ENCODE results near the gene ZNF490. TPM values are rescaled to one million over a fixed set of nuclear protein-coding genes. Genes with fewer than 3 reads are reported as not detected.
"Not testable (repeated sequence)": the region's sequence is repeated elsewhere in the genome, so short reads cannot be mapped to it uniquely, and the experiment has no call there.

Gene ZNF490
- total RNA-seq: 1 to 10 TPM; 6.9 to 7.0 TPM

DNA sequence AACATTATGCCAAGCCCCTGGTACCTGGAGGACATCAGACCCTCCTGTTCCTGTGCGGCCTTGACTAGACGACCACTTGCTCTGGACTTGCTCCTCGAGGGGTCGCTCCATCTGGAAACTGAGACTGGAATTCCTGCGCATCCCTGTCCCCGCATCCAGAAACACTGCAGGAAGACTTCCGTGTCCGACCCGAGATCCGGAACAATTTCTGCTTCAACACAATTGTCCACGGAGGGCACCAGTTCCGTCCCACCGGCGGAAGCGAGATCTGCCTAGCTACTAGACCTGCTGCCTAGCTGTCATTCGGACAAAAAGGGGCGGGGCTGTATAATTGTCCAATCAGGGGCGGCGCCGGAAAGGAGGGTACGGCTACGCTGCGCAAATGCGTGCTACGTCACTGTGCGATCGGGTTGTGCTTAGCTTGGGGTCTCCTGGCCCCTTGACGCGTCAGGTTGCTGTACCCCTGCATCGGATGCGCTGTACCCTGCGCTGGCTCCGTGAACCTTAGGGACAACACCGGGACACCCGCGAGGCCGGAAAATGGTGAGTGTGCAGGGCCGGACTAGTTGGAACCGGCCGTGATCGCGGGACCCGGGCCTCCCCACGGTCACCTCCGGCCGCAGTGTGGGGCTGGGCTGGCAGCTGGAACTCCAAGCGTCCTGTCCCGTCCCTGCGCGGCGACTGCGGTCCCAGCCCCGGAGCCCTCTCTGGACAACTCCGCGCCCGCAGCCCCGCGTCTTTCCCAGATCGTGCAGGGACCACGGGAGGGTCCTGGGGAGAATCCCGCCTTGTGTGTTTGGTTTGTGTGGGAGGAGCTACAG lies at the start of gene ZNF490, which contains the start of gene ZNF791:
TSS of gene ZNF490 (minus strand) at position 274 of the 821 bp plus-strand sequence. CDS start at position 141, 133 bp downstream.
TSS of gene ZNF791 (plus strand) at position 381 of the 821 bp plus-strand sequence. CDS start at position 541, 160 bp downstream.
- peak within 1 kb of the TSS; percentile 100 for H3K4me3 Mint-ChIP-seq
- POLR2A ChIA-PET: interaction anchor here (0.6 to 1.3 kb wide), 6 partner anchors 19 to 115 kb away, joined by 3 read pairs; partner anchors contain the start of genes MAN2B1 and WDR83
- peak; percentile 98 for DNase-seq
- H3K27ac Mint-ChIP-seq: peak within 1 kb of the TSS; percentile 99
- intact Hi-C loops (cut with micrococcal nuclease): loop anchor here (1.0 to 5.0 kb wide), 6 partner anchors 58 to 327 kb away; partner anchors contain the start of genes CALR, DHPS, JUNB and ZNF564
- no peaks in the 10 kb centered on the region for H3K27me3 Mint-ChIP-seq
- CTCF ChIA-PET: interaction anchor here (0.5 to 1.5 kb wide), 4 partner anchors 29 to 367 kb away, joined by 3 to 9 read pairs (median 4); no protein-coding TSS in a partner anchor
- H3K36me3 Mint-ChIP-seq: peaks cover 16% of the 10 kb centered on the region
- H3K9me3 Mint-ChIP-seq: no peaks in the 10 kb centered on the region
- H3K4me1 Mint-ChIP-seq (ENCODE audit: low read depth): peaks cover 26% of the 10 kb centered on the region

DNA sequence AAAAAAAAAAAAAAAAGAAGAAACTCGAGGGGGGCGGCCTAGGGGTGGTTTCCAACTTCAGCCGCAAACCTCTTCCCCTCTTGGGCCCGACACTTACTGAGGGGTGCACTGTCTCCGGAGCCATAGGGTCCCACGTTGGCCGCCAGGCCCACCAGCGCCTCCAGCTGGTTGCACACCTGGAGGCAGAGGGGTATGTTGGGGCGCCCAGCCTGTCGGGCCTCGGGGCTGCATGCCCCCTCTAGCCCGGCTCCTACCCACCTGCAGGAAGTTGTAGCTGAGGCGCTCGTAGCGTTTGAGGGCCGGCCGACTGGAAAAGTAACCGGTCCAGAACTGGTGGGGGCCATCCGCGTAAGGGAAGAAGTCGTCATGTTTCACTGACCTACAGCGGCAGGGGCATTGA lies 47.4 kb upstream of the ZNF490 start:
- no peak for DNase-seq
- Mint-ChIP-seq H3K36me3 (peaks cover 45% of the 10 kb centered on the region), H3K4me3 (no peak overlapping the region), H3K27me3 (no peaks in the 10 kb centered on the region), H3K4me1 (ENCODE audit: low read depth) (no peaks in the 10 kb centered on the region), H3K27ac (no peak overlapping the region), H3K9me3 (no peaks in the 10 kb centered on the region)
- intact Hi-C loops (cut with micrococcal nuclease): no loop called here
- ChIA-PET POLR2A (no interaction called here), CTCF (interaction anchor here (0.5 to 1.3 kb wide), 3 partner anchors 14 to 20 kb away, joined by 3 to 4 read pairs (median 3); no protein-coding TSS in a partner anchor)

DNA sequence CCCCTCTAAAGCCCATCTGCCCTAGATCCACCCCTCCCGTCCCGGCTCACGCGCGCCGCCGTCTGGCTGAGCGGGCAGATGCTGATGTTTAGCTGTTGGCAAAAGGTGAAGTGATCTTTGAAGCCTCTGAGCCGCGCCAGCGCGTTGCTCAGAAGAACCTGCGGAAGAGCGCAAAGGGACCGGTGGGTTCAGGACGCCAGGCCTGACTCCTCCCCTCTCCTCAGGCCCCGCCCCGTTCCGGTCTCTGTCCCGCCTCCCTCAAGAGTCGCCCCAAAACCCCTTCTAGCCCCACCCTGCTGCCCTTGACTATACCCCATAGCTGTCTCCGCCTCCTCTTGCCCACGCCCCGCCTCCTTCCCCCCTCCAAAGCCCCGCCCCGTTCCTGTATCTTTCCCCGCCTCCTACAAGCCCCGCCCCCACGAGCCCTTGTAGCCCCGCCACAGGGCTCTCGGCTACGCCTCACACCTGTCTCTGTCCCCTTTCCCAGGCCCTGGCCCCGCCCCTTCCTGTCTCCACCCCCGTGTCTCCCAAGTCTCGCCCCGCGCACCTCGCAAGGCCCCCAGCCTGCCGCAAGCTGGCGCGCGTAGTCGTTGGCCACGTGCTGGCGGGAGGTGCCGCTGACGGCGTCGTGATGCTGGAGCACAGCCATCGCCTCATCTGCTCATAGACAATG lies 46.4 kb upstream of the ZNF490 start:
- Mint-ChIP-seq H3K4me1 (ENCODE audit: low read depth) (no peaks in the 10 kb centered on the region), H3K27me3 (no peaks in the 10 kb centered on the region), H3K4me3 (no peak overlapping the region), H3K27ac (no peak overlapping the region), H3K9me3 (no peaks in the 10 kb centered on the region), H3K36me3 (peaks cover 44% of the 10 kb centered on the region)
- intact Hi-C loops (cut with micrococcal nuclease): no loop called here
- POLR2A ChIA-PET: no interaction called here
- CTCF ChIA-PET: interaction anchor here (1.3 kb wide), 1 partner anchor 15 kb away, joined by 4 read pairs; no protein-coding TSS in a partner anchor
- peak; percentile 46 for DNase-seq

GRCh38 chr19:12655546-12655945 lies 44.9 kb upstream of the ZNF490 start:
- Mint-ChIP-seq H3K4me1 (ENCODE audit: low read depth) (no peaks in the 10 kb centered on the region), H3K27me3 (no peaks in the 10 kb centered on the region), H3K9me3 (no peaks in the 10 kb centered on the region), H3K27ac (no peak overlapping the region), H3K4me3 (no peak overlapping the region), H3K36me3 (peaks cover 43% of the 10 kb centered on the region)
- CTCF ChIA-PET: interaction anchor here (0.6 kb wide), 1 partner anchor 15 kb away, joined by 3 read pairs; no protein-coding TSS in a partner anchor
- POLR2A ChIA-PET: no interaction called here
- no peak for DNase-seq
- intact Hi-C loops (cut with micrococcal nuclease): no loop called here

DNA sequence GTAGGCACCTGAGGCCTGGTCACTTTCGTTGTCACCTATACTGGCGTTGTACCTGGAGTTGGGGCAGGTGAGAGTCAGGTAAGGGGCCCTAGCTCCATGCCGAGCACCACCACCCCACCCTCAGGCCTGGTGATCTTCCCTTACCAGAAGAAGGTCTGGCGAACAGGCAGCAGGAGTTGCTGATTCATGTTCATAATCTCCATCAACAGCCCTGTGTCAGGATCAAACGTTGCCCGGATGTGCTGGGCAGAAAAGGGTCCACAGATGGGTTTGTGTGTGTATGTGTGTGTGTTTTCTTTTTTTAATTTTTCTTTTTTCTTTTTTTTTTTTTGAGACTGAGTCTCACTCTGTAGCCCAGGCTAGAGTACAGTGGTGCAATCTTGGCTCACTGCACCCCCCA lies 41.6 kb upstream of the ZNF490 start:
- H3K4me1 Mint-ChIP-seq (ENCODE audit: low read depth): no peaks in the 10 kb centered on the region
- H3K27ac Mint-ChIP-seq: no peak overlapping the region
- peaks cover 32% of the 10 kb centered on the region for H3K36me3 Mint-ChIP-seq
- H3K4me3 Mint-ChIP-seq: no peak overlapping the region
- H3K27me3 Mint-ChIP-seq: no peaks in the 10 kb centered on the region
- no peak for DNase-seq
- intact Hi-C loops (cut with micrococcal nuclease): no loop called here
- POLR2A ChIA-PET: no interaction called here
- CTCF ChIA-PET: no interaction called here
- H3K9me3 Mint-ChIP-seq: no peaks in the 10 kb centered on the region

- Mint-ChIP-seq H3K9me3 (no peaks in the 10 kb centered on the region), H3K4me1 (ENCODE audit: low read depth) (no peaks in the 10 kb centered on the region), H3K36me3 (peaks cover 26% of the 10 kb centered on the region), H3K27ac (no peak overlapping the region), H3K27me3 (no peaks in the 10 kb centered on the region), H3K4me3 (no peak overlapping the region)
- ChIA-PET POLR2A (no interaction called here), CTCF (no interaction called here)
- intact Hi-C loops (cut with micrococcal nuclease): no loop called here
- DNase-seq: no peak
These were observed 39.3 kb upstream of the ZNF490 start for GRCh38 chr19:12649941-12650340.

- Mint-ChIP-seq H3K27me3 (no peaks in the 10 kb centered on the region), H3K4me1 (ENCODE audit: low read depth) (no peaks in the 10 kb centered on the region), H3K36me3 (peaks cover 28% of the 10 kb centered on the region), H3K4me3 (no peak overlapping the region), H3K27ac (no peak overlapping the region), H3K9me3 (no peaks in the 10 kb centered on the region)
- intact Hi-C loops (cut with micrococcal nuclease): no loop called here
- ChIA-PET CTCF (no interaction called here), POLR2A (no interaction called here)
- DNase-seq: no peak
These were observed 37.5 kb upstream of the ZNF490 start for GRCh38 chr19:12648088-12648487.

GRCh38 chr19:12647490-12648071 lies 37.0 kb upstream of the ZNF490 start:
- ChIA-PET CTCF (no interaction called here), POLR2A (no interaction called here)
- Mint-ChIP-seq H3K36me3 (peaks cover 28% of the 10 kb centered on the region), H3K27me3 (no peaks in the 10 kb centered on the region), H3K4me1 (ENCODE audit: low read depth) (no peaks in the 10 kb centered on the region), H3K27ac (no peak overlapping the region), H3K4me3 (no peak overlapping the region), H3K9me3 (no peaks in the 10 kb centered on the region)
- peak; percentile 51 for DNase-seq
- intact Hi-C loops (cut with micrococcal nuclease): no loop called here

GRCh38 chr19:12647047-12647446 lies 36.4 kb upstream of the ZNF490 start:
- DNase-seq: no peak
- intact Hi-C loops (cut with micrococcal nuclease): no loop called here
- POLR2A ChIA-PET: no interaction called here
- no peak overlapping the region for H3K4me3 Mint-ChIP-seq
- H3K4me1 Mint-ChIP-seq (ENCODE audit: low read depth): no peaks in the 10 kb centered on the region
- H3K27me3 Mint-ChIP-seq: no peaks in the 10 kb centered on the region
- H3K9me3 Mint-ChIP-seq: no peaks in the 10 kb centered on the region
- CTCF ChIA-PET: no interaction called here
- peak overlapping the region; percentile 18 for H3K27ac Mint-ChIP-seq
- peaks cover 28% of the 10 kb centered on the region for H3K36me3 Mint-ChIP-seq

DNA sequence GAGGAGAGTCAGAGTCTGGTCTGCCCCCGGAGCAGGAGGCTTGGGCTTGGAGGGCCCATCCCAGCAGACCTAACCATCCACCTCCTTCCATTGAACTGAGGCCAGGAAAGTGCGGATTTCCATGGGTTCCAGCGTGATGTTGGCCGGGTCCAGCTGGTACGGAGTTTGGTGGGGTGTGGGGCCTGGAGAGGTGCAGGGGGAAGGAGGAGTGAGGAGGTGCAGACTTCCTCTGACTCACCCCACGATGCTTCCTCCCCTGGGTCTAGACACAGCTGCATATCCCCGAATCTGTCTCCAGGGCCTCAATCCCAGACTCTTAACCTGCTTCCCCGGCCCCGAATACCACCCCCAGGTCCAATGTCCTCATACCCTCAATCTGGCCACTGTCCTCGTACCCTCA lies 35.9 kb upstream of the ZNF490 start:
- peaks cover 24% of the 10 kb centered on the region for H3K36me3 Mint-ChIP-seq
- no peak overlapping the region for H3K4me3 Mint-ChIP-seq
- intact Hi-C loops (cut with micrococcal nuclease): no loop called here
- no peaks in the 10 kb centered on the region for H3K27me3 Mint-ChIP-seq
- ChIA-PET CTCF (no interaction called here), POLR2A (no interaction called here)
- H3K27ac Mint-ChIP-seq: peak overlapping the region; percentile 18
- H3K4me1 Mint-ChIP-seq (ENCODE audit: low read depth): no peaks in the 10 kb centered on the region
- no peaks in the 10 kb centered on the region for H3K9me3 Mint-ChIP-seq
- DNase-seq: no peak

DNA sequence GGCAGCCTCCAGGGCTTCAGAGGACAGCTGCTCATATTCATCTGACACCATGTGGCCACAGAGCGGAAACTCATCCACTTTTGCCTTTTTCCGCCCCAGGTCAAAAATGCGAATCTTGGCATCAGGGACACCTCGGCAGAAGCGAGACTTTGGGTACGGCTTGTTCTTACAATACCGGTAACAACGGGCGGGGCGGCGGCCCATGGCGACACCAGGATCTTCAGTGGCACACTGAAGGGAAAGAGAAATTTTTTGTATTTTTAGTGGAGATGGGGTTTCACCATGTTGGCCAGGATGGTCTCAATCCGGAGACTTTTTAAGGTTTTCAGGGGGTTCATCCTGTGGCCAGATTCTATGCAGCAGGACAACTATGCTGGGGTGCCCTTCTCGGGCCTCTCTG lies 33.1 kb upstream of the ZNF490 start:
- H3K9me3 Mint-ChIP-seq; intact Hi-C loops (cut with micrococcal nuclease); H3K27ac Mint-ChIP-seq; H3K4me3 Mint-ChIP-seq; H3K4me1 Mint-ChIP-seq (ENCODE audit: low read depth); DNase-seq; H3K27me3 Mint-ChIP-seq; CTCF ChIA-PET; POLR2A ChIA-PET: not testable (repeated sequence)
- H3K36me3 Mint-ChIP-seq: peaks cover 17% of the 10 kb centered on the region

- peaks cover 9% of the 10 kb centered on the region for H3K4me1 Mint-ChIP-seq (ENCODE audit: low read depth)
- POLR2A ChIA-PET: interaction anchor here (0.6 kb wide), 1 partner anchor 54 kb away, joined by 3 read pairs; no protein-coding TSS in a partner anchor
- no peaks in the 10 kb centered on the region for H3K27me3 Mint-ChIP-seq
- H3K4me3 Mint-ChIP-seq: no peak overlapping the region
- H3K36me3 Mint-ChIP-seq: peaks cover 13% of the 10 kb centered on the region
- intact Hi-C loops (cut with micrococcal nuclease): no loop called here
- DNase-seq: no peak
- CTCF ChIA-PET: no interaction called here
- H3K9me3 Mint-ChIP-seq: no peaks in the 10 kb centered on the region
- H3K27ac Mint-ChIP-seq: no peak overlapping the region
These were observed 31.9 kb upstream of the ZNF490 start for GRCh38 chr19:12642506-12642905.

All from activated CD4-positive, alpha-beta memory T cell treated with anti-CD3 and anti-CD28 coated beads for 36 hours (primary cell).